Measurements from ENCODE around the gene SCGB1A1. TPM values are rescaled to one million over a fixed set of nuclear protein-coding genes. Genes with fewer than 3 reads are reported as not detected.

The SCGB1A1 gene
- total RNA-seq, 1 experiment from 2014 or later = not detected

Other genes starting within 250 kb of the SCGB1A1 start
- gene SCGB1D1, start 228.8 kb upstream of the SCGB1A1 start, total RNA-seq (2014; rRNA removed; shearing (Covaris generic)) = not detected in 2 replicates
- gene SCGB2A1, start 210.4 kb upstream of the SCGB1A1 start, total RNA-seq (2014; rRNA removed; shearing (Covaris generic)) = not detected in 2 replicates
- gene SCGB1D2, start 176.8 kb upstream of the SCGB1A1 start, total RNA-seq (2014; rRNA removed; shearing (Covaris generic)) = not detected in 2 replicates
- gene SCGB2A2, start 148.9 kb upstream of the SCGB1A1 start, total RNA-seq (2014; rRNA removed; shearing (Covaris generic)) = not detected in 2 replicates
- gene SCGB1D4, start 120.0 kb upstream of the SCGB1A1 start, total RNA-seq (2014; rRNA removed; shearing (Covaris generic)) = not detected in 2 replicates
- 1.9 TPM in 2 replicates for gene ASRGL1, start 81.6 kb upstream of the SCGB1A1 start, total RNA-seq (2014; rRNA removed; shearing (Covaris generic))
- 184 and 206 TPM in 2 replicates for gene AHNAK, start 127.8 kb downstream of the SCGB1A1 start, total RNA-seq (2014; rRNA removed; shearing (Covaris generic))
- gene EEF1G, start 154.9 kb downstream of the SCGB1A1 start, total RNA-seq (2014; rRNA removed; shearing (Covaris generic)) = 841 and 1,053 TPM in 2 replicates
- gene TUT1, start 172.5 kb downstream of the SCGB1A1 start, total RNA-seq (2014; rRNA removed; shearing (Covaris generic)) = 4.7 and 5.3 TPM in 2 replicates
- gene MTA2, start 182.8 kb downstream of the SCGB1A1 start, total RNA-seq (2014; rRNA removed; shearing (Covaris generic)) = 91.2 and 103 TPM in 2 replicates
- 7.1 and 13.8 TPM in 2 replicates for gene EML3, start 193.7 kb downstream of the SCGB1A1 start, total RNA-seq (2014; rRNA removed; shearing (Covaris generic))
- 2.5 and 3.6 TPM in 2 replicates for gene ROM1, start 194.2 kb downstream of the SCGB1A1 start, total RNA-seq (2014; rRNA removed; shearing (Covaris generic))
- gene B3GAT3, start 203.0 kb downstream of the SCGB1A1 start, total RNA-seq (2014; rRNA removed; shearing (Covaris generic)) = 23.3 and 27.1 TPM in 2 replicates
- 136 and 159 TPM in 2 replicates for gene GANAB, start 227.6 kb downstream of the SCGB1A1 start, total RNA-seq (2014; rRNA removed; shearing (Covaris generic))
- gene INTS5, start 234.3 kb downstream of the SCGB1A1 start, total RNA-seq (2014; rRNA removed; shearing (Covaris generic)) = 10.7 and 14.8 TPM in 2 replicates
- gene C11orf98, start 246.2 kb downstream of the SCGB1A1 start, total RNA-seq (2014; rRNA removed; shearing (Covaris generic)) = 69.0 and 73.3 TPM in 2 replicates
- 3.8 and 5.6 TPM in 2 replicates for gene CSKMT, start 246.3 kb downstream of the SCGB1A1 start, total RNA-seq (2014; rRNA removed; shearing (Covaris generic))

Measured in RPMI7951 (cell line).